HG02678 (cell line): ENCODE data around the gene MYH1.

Experiments used
- ATAC-seq: cut with Tn5 transposase; IDR thresholded peaks from one replicate; pipeline ENCODE4 v1.9.1; 2021; ENCODE audit warnings: mild to moderate bottlenecking, moderate library complexity; ENCODE audit not compliant: unreplicated experiment

Gene MYH1

DNA sequence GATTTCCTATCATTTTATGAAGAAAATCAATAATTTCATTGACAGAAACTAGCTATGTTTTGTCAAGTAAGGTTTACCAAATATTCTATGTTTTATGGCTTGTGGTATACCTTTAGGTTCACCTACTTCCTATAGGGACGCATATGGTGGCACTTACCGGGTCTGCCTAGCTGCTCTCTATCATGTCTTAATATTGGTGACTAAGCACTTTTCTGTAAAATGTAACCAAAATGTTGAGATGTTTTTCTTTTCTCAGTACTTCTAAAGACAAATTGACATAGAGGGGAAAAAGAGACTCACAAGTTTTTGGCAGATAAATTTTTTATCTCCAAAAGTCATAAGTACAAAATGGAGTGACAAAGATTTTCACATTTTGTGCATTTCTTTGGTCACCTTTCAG is 26.3 kb downstream of the MYH1 start:
- ATAC-seq: no peak

DNA sequence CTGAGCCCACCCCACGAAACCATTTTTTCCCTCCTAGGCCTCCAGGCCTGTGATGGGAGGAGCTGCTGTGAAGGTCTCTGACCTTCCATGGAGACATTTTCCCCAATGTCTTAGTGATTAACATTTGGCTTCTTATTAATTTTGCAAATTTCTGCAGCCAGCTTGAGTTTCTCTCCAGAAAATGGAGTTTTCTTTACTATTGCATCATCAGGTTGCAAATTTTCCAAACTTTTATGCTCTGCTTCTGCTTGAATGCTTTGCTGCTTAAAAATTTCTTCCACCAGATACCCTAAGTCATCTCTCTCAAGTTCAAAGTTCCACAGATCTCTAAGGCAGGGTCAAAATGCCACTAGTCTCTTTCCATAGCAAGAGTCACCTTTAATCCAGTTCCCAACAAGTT is 36.1 kb downstream of the MYH1 start:
- ATAC-seq: no peak

DNA sequence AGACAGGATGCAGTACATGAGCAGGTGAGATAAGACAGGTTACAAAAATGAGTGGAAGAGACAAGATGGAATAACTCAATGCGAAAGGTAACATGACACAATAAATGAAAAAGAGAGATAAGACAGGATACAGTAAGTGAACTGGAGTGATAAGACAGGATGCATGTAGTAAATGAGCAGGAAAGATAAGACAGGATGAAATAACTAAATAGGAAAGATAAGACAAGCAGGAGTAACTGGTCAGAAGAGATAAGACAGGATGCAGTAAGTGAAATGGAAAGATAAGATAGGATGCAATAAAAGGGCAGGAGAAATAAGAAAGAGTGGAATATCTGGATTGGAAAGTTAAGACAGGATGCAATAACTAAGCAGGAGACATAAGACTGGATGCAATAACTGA is 40.6 kb downstream of the MYH1 start:
- no peak for ATAC-seq

DNA sequence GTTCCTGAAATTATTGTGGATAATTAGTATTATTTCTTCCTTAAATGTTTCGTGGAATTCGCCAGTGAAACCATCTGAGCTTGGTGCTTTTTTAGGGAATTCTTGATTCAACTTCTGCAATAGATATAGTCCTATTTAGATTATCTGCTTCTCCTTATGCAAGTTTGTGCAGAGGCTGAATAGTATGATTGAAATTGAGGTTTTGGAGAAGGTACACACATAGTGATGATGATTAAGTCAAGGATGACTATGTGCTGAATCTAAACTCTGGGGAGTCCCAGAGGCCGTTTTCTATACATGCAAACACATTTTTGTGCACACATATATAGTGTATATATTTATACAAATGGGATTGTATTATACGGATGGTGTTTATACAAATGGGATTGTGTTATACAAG is 43.8 kb downstream of the MYH1 start:
- no peak for ATAC-seq

- ATAC-seq: no peak
Measured at GRCh38 chr17:10471858-10472257, 46.5 kb downstream of the MYH1 start.

GRCh38 chr17:10469459-10469858 is 48.9 kb downstream of the MYH1 start, which contains the start of gene MYH4:
TSS of gene MYH4 (minus strand) at chr17:10469559. CDS start at chr17:10466745, 2,814 bp downstream.
- no peak for ATAC-seq

DNA sequence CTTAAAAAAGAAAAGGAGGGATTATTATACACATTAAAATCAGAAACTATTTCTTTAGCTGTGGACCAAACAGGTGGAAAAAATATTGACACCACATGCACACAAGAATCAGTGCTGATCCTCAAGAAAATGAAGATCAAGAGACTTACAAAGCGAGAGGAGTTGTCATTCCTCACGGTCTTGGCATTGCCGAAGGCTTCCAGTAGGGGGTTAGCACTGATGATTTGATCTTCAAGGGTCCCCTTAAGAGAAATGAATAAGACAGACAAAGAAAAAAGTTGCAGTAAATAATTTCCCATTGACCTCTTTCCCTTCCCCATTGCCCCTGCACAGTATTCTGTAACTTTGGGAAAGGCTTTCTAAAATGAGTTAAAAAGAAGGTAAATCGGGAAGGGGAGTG is 54.9 kb downstream of the MYH1 start:
- ATAC-seq: no peak

- ATAC-seq: no peak
Measured at GRCh38 chr17:10460062-10460461, 58.3 kb downstream of the MYH1 start.

DNA sequence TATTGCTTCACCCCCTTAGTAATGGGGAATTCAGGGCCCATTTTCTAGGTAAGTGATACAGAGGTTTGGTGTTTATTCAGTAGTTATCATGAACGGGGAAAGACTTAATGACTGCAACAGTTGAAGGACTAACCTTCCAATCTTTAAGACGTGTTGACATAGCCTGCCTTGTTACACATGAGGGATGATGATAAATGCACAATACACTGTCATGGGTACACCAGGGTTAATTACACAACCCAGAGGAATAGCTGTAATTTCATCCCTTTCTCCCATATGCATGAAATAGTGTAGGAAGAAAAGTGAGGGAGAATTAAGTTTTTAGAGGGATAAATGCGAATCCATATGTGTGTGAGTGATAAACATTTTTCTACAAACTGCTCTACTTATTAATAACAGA is 59.6 kb downstream of the MYH1 start:
- no peak for ATAC-seq

- ATAC-seq: no peak
Measured at GRCh38 chr17:10457952-10458351, 60.4 kb downstream of the MYH1 start.

DNA sequence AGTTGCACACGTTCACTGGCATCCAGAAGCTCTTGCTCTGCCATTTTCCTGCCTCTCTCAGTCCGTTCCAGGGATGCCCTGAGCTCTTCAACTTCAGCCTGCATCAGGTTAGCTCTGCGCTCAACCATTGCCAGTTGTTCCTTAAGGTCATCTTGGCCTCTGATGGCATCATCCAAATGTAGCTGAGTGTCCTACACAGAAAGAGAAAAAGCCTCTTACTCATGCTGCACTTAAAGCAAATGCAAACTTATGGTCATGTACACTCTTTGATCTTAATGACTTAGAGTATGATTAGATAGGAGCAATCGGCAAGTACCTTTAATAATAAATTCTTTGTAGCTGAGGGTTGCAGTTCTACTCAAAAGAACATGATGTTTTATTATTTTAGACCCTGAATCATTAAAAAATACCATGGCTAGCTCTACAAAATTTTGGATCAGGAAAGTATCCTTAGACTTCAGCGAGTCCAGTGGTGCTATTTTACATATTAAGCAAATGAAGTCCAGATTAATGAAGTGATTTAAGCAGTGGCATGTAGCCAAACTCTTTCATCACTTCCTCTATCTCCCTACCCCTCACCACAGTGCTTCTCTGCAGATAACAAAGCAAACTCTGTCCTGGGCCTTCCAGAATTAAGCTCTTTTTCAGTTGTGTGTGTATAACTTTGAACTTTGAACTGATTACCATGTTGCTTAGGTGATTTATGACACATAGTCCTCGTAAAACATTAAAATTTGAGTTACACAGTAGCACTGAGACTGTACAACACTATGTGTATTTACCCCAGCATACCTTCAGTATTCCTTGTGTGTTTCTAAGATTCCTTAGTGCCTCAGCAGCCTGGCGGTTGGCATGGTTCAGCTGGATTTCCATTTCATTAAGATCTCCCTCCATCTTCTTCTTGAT is 71.1 kb downstream of the MYH1 start:
- no peak for ATAC-seq
